Common myeloid progenitor, CD34-positive (primary cell): ENCODE data around the gene IER3.
"Not testable (repeated sequence)": the region's sequence is repeated elsewhere in the genome, so short reads cannot be mapped to it uniquely, and the experiment has no call there.

ENCODE experiments used
- CTCF ChIA-PET: fragments of 350-600 bp; sonication (Branson Sonifier 250); formaldehyde crosslinking; loops from one replicate; lab custom pipeline; 2021; ENCODE audit warnings: antibody characterized with exemption; lab: Charles Lee
- POLR2A ChIA-PET: fragments of 350-600 bp; sonication (Branson Sonifier 250); formaldehyde crosslinking; loops from one replicate; lab custom pipeline; 2021; ENCODE audit warnings: antibody characterized with exemption; lab: Charles Lee
- DNase-seq, 3 donors: peaks; one replicate each; pipeline versions ENCODE4 v3.0.0 to v3.0.0-alpha.2; 2013
- H3K27ac ChIP-seq, 2 experiments: 1 replicate in 1 of 2; 2 replicates in 1 of 2; pipeline ENCODE4 v1.7.0; 2013; ENCODE audit warnings: inconsistent platforms in 2 of 2, low read length in 2 of 2, mild to moderate bottlenecking in 2 of 2, low read depth in 1 of 2, moderate library complexity in 1 of 2; ENCODE audit not compliant: severe bottlenecking in 2 of 2, insufficient read depth in 1 of 2, poor library complexity in 1 of 2
- H3K27me3 ChIP-seq, 5 experiments: replicated peaks in 2 of 5; 1 replicate in 3 of 5; 2 replicates in 2 of 5; pipeline versions ENCODE4 v1.6.1 to v1.7.0; 2013; ENCODE audit warnings: low read length in 4 of 5, mild to moderate bottlenecking in 2 of 5, moderate library complexity in 2 of 5, inconsistent platforms in 1 of 5; ENCODE audit not compliant: insufficient read depth in 5 of 5, control insufficient read depth in 4 of 5
- H3K36me3 ChIP-seq, 4 experiments: 1 replicate in 2 of 4; 2 replicates in 2 of 4; pipeline versions ENCODE4 v1.6.1 to v1.7.0; 2013; ENCODE audit warnings: low read length in 3 of 4, control low read depth in 1 of 4, mild to moderate bottlenecking in 1 of 4; ENCODE audit not compliant: control insufficient read depth in 4 of 4, insufficient read depth in 4 of 4
- H3K4me1 ChIP-seq, 4 experiments: 1 replicate in 3 of 4; 2 replicates in 1 of 4; pipeline versions ENCODE4 v1.6.1 to v1.7.1; 2013; ENCODE audit warnings: low read length in 3 of 4, mild to moderate bottlenecking in 3 of 4, control low read depth in 1 of 4, inconsistent platforms in 1 of 4, moderate library complexity in 1 of 4; ENCODE audit not compliant: control insufficient read depth in 4 of 4, insufficient read depth in 4 of 4; ENCODE audit errors: control extremely low read depth in 1 of 4
- H3K4me3 ChIP-seq, 7 experiments: 1 replicate in 4 of 7; 2 replicates in 3 of 7; pipeline versions ENCODE4 v1.5.1 to v1.7.0; 2013; ENCODE audit warnings: mild to moderate bottlenecking in 7 of 7, low read length in 6 of 7, moderate library complexity in 6 of 7, inconsistent platforms in 2 of 7, low read depth in 2 of 7, control low read depth in 1 of 7; ENCODE audit not compliant: insufficient read depth in 4 of 7, control insufficient read depth in 1 of 7; ENCODE audit errors: extremely low read depth in 1 of 7
- H3K9me3 ChIP-seq, 5 experiments: 1 replicate in 4 of 5; 2 replicates in 1 of 5; pipeline versions ENCODE4 v1.6.1 to v1.7.1; 2013; ENCODE audit warnings: low read length in 4 of 5, mild to moderate bottlenecking in 2 of 5, inconsistent platforms in 1 of 5, low read depth in 1 of 5, moderate library complexity in 1 of 5; ENCODE audit not compliant: control insufficient read depth in 4 of 5, insufficient read depth in 2 of 5; ENCODE audit errors: control extremely low read depth in 1 of 5
- WGBS: methylation state at CpG from one replicate; pipeline ENCODE4 v1.1.5; 2013; ENCODE audit not compliant: insufficient coverage; 5-methylcytosine and 5-hydroxymethylcytosine counted together

The IER3 gene

DNA sequence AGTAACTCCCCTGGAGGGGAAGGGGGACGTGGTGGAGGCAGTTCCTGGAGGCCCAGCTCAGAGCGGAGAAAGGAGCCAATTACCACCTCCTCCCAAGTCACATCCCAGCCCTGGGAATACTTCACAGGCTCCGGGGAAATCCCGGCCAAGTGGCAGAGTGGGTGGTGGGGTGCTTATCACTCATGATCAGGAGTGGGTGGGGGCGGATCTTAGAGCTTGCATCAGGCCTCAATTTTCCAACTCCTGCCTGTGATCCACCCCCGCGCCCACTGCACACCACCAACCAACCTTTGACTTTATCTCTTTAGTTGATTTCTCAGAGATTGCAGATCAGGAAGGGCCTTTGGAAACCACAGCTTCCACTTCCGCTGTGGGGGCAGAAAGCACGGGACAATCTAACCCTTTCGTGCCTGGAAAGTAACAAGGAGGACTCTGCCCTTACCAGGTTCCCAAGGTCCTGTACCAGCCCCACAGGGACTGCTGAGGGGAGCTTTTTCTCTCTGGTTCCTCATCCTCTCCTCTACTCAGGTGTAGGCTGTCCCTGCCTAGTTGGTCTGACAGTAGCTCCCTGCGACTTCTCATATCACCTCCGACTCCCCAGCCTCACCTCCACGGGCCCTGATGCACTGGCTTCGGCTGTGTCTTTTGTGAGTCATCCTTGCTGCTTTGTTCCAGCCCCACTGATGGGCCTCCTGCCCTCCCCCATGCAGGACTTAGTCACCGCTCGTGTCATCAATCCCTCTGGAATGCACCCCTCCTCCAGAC, 24.9 kb upstream of the IER3 start:
- H3K36me3 ChIP-seq = no peaks in the 10 kb centered on the region
- H3K4me3 ChIP-seq = peak overlapping the region in 3 of 7 experiments; percentile 1 to 39 (median 19)
- POLR2A ChIA-PET = interaction anchor here (1.4 kb wide), 1 partner anchor 26 kb away, joined by 9 read pairs; the partner anchor contains the start of gene IER3
- no peak overlapping the region for H3K27ac ChIP-seq
- H3K4me1 ChIP-seq = peaks cover 7 to 36% (median 18%) of the 10 kb centered on the region in 4 experiments
- DNase-seq = peak; percentile 37 to 69 (median 61)
- H3K9me3 ChIP-seq = no peaks in the 10 kb centered on the region
- H3K27me3 ChIP-seq = peaks cover 0 to 51% (median 6%) of the 10 kb centered on the region in 5 experiments
- CTCF ChIA-PET = interaction anchor here (0.7 to 2.1 kb wide), 8 partner anchors 8 to 53 kb away, joined by 3 to 7 read pairs (median 4); partner anchors contain the start of gene IER3
- 28% methylated on average over 11 of the region's 16 CpGs for WGBS

DNA sequence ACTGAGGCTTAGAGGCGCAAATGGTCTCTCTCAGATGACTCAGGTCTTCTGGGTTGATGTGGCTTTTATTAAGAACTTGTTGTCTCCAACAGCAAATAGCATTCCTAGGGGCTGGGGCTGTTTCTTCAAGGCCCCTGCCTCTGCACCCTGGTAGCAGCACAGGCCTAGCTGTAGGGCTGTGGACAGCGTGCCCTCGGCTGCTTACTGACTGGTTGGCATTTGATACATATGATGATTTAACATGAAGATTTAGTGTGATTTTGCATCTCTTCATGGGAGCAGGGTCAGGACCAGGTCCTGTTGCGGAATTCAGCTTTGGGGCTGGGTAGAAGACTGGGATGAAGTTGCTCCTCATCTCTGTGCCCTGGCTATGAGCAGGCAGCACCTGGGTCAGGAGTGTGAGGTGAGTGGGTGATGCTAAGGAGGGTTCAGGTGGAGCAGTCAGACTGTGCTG, 24.3 kb upstream of the IER3 start:
- Histone ChIP-seq H3K4me3 (peak overlapping the region in 1 of 7 experiments; percentile 19), H3K9me3 (no peaks in the 10 kb centered on the region), H3K4me1 (peaks cover 7 to 42% (median 23%) of the 10 kb centered on the region in 4 experiments), H3K36me3 (no peaks in the 10 kb centered on the region), H3K27me3 (peaks cover 0 to 57% (median 6%) of the 10 kb centered on the region in 5 experiments), H3K27ac (no peak overlapping the region)
- ChIA-PET POLR2A (interaction anchor here (1.4 kb wide), 1 partner anchor 25 kb away, joined by 9 read pairs; the partner anchor contains the start of gene IER3), CTCF (interaction anchor here (1.1 to 2.1 kb wide), 6 partner anchors 7 to 54 kb away, joined by 3 to 7 read pairs (median 4); partner anchors contain the start of gene IER3)
- DNase-seq = no peak
- WGBS = 83% methylated on average over 2 of the region's 4 CpGs

DNA sequence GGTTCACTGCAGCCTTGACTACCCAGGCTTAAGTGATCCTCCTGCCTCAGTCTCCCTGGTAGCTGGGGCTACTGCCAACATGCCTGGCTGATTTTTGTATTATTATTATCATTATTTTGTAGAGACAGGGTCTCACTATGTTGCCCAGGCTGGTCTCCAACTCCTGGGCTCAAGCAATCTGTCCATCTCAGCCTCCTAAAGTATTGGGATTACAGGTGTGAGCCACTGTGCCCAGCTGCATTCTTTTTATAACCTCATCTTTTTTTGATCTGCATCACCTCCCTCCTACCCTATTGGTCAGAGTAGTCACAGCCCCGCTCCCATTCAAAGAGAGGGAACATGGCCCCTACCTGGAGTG, 23.6 kb upstream of the IER3 start:
- Histone ChIP-seq H3K27me3 (peaks cover 0 to 62% (median 6%) of the 10 kb centered on the region in 5 experiments), H3K4me3 (no peak overlapping the region), H3K4me1 (peaks cover 7 to 46% (median 24%) of the 10 kb centered on the region in 4 experiments), H3K9me3 (no peaks in the 10 kb centered on the region), H3K36me3 (no peaks in the 10 kb centered on the region), H3K27ac (no peak overlapping the region)
- WGBS = 100% methylated on average over 1 of the region's 1 CpG
- no peak for DNase-seq
- ChIA-PET CTCF (interaction anchor here (1.2 to 1.8 kb wide), 2 partner anchors 8 to 15 kb away, joined by 3 to 5 read pairs; no protein-coding TSS in a partner anchor), POLR2A (no interaction called here)

- POLR2A ChIA-PET = interaction anchor here (0.6 kb wide), 1 partner anchor 302 kb away, joined by 3 read pairs; no protein-coding TSS in a partner anchor
- WGBS = 97% methylated on average over 7 of the region's 9 CpGs
- Histone ChIP-seq H3K4me1 (peaks cover 7 to 46% (median 24%) of the 10 kb centered on the region in 4 experiments), H3K9me3 (no peaks in the 10 kb centered on the region), H3K36me3 (no peaks in the 10 kb centered on the region), H3K4me3 (no peak overlapping the region), H3K27me3 (peaks cover 0 to 56% (median 6%) of the 10 kb centered on the region in 5 experiments), H3K27ac (no peak overlapping the region)
- DNase-seq = no peak
- CTCF ChIA-PET = interaction anchor here (1.2 to 1.8 kb wide), 4 partner anchors 9 to 55 kb away, joined by 3 to 5 read pairs (median 4); no protein-coding TSS in a partner anchor
These were observed 23.0 kb upstream of the IER3 start for GRCh38 chr6:30767158-30767943.

DNA sequence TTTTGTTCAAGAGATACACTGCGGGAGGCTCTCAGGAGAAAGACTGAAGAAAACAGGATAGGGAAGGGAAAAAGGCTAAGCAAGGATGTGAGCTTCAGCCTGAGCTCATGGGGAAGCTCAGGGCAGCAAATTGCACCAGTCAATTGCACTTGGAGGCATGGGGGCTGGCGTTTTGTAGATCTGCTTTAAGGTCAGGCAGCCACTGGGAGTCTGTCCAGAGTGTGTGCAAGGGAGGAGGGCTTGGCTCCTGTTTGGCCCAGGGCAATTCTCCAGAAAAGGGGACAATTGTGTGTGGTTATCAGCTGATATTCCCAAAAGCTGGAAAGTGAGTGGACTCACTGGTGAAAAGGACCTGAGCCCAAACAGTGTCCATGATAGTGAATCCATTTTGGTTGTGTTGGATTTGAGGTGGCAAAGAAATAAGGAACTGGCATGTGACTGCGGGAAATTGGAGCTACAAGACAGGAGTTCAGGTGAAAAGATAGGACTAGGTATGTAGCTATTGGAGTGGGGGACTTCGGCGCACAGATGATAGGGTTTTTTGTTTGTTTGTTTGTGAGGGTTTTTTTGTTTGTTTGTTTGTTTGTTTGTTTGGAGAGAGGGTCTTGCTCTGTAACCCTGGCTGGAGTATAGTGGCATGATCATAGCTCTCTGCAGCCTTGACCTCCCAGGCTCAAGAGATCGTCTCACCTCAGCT, 22.3 kb upstream of the IER3 start:
- ChIA-PET POLR2A (interaction anchor here (1.0 kb wide), 1 partner anchor 15 kb away, joined by 5 read pairs; no protein-coding TSS in a partner anchor), CTCF (interaction anchor here (1.2 to 1.8 kb wide), 4 partner anchors 9 to 55 kb away, joined by 3 to 5 read pairs (median 4); no protein-coding TSS in a partner anchor)
- Histone ChIP-seq H3K9me3 (no peaks in the 10 kb centered on the region), H3K27ac (no peak overlapping the region), H3K27me3 (peaks cover 0 to 57% (median 6%) of the 10 kb centered on the region in 5 experiments), H3K4me3 (no peak overlapping the region), H3K4me1 (peaks cover 7 to 46% (median 24%) of the 10 kb centered on the region in 4 experiments), H3K36me3 (no peaks in the 10 kb centered on the region)
- WGBS = 97% methylated on average over 4 of the region's 6 CpGs
- DNase-seq = no peak

GRCh38 chr6:30765495-30765894, 21.1 kb upstream of the IER3 start:
- DNase-seq, H3K4me3 ChIP-seq, H3K9me3 ChIP-seq, H3K36me3 ChIP-seq, CTCF ChIA-PET, H3K27ac ChIP-seq: not testable (repeated sequence)
- Histone ChIP-seq H3K27me3 (peaks cover 0 to 55% (median 4%) of the 10 kb centered on the region in 5 experiments), H3K4me1 (peaks cover 7 to 42% (median 24%) of the 10 kb centered on the region in 4 experiments)
- WGBS = no CpG with 5 or more reads among the region's 1 CpG
- POLR2A ChIA-PET = interaction anchor here (1.0 kb wide), 1 partner anchor 16 kb away, joined by 5 read pairs; no protein-coding TSS in a partner anchor
